Skeletal muscle tissue (tissue), 4 donors: ENCODE measurements around the gene PODNL1. TPM values are rescaled to one million over a fixed set of nuclear protein-coding genes. Genes with fewer than 3 reads are reported as not detected.

ENCODE experiments used
- H3K27ac ChIP-seq: one replicate; pipeline ENCODE4 v1.7.0; 2013; ENCODE audit warnings: mild to moderate bottlenecking, low read depth, low read length, inconsistent platforms
- H3K27me3 ChIP-seq, 3 donors: one replicate each; pipeline ENCODE4 v1.7.0; 2013; ENCODE audit warnings: low read length in 3 of 3; ENCODE audit not compliant: control insufficient read depth in 3 of 3, insufficient read depth in 3 of 3
- H3K36me3 ChIP-seq, 3 donors: one replicate each; pipeline ENCODE4 v1.7.0; 2013; ENCODE audit warnings: low read length in 3 of 3; ENCODE audit not compliant: control insufficient read depth in 3 of 3, insufficient read depth in 3 of 3
- H3K4me1 ChIP-seq, 3 donors: one replicate each; pipeline ENCODE4 v1.7.0; 2013; ENCODE audit warnings: low read length in 3 of 3, mild to moderate bottlenecking in 3 of 3; ENCODE audit not compliant: control insufficient read depth in 3 of 3, insufficient read depth in 3 of 3
- H3K4me3 ChIP-seq, 3 donors: one replicate each; pipeline ENCODE4 v1.7.0; 2013; ENCODE audit warnings: low read length in 3 of 3
- H3K9ac ChIP-seq, 3 donors: one replicate each; pipeline ENCODE4 v1.7.0; 2013; ENCODE audit warnings: low read length in 3 of 3, mild to moderate bottlenecking in 3 of 3, moderate library complexity in 2 of 3, low read depth in 1 of 3
- H3K9me3 ChIP-seq, 3 donors: one replicate each; pipeline ENCODE4 v1.7.0; 2013; ENCODE audit warnings: low read length in 3 of 3; ENCODE audit not compliant: control insufficient read depth in 3 of 3
- total RNA-seq: library from RNA; depleted of rRNA; stranded (reverse); fragments of >200 nt; gene quantifications from one replicate; pipeline ENCODE4 v1.2.3, GENCODE V29; 2014
- donor health status: Osteomylitis.

The PODNL1 gene
- total RNA-seq, 1 donor from 2014 or later: not detected

GRCh38 chr19:13965926-13966683, 27.9 kb upstream of the PODNL1 start:
- no peak overlapping the region for H3K27ac ChIP-seq
- no peaks in the 10 kb centered on the region for H3K27me3 ChIP-seq
- no peak overlapping the region for H3K9ac ChIP-seq
- no peaks in the 10 kb centered on the region for H3K4me1 ChIP-seq
- no peak overlapping the region for H3K4me3 ChIP-seq
- H3K36me3 ChIP-seq: peaks cover 31 to 45% (median 41%) of the 10 kb centered on the region in 3 donors
- no peaks in the 10 kb centered on the region for H3K9me3 ChIP-seq

DNA sequence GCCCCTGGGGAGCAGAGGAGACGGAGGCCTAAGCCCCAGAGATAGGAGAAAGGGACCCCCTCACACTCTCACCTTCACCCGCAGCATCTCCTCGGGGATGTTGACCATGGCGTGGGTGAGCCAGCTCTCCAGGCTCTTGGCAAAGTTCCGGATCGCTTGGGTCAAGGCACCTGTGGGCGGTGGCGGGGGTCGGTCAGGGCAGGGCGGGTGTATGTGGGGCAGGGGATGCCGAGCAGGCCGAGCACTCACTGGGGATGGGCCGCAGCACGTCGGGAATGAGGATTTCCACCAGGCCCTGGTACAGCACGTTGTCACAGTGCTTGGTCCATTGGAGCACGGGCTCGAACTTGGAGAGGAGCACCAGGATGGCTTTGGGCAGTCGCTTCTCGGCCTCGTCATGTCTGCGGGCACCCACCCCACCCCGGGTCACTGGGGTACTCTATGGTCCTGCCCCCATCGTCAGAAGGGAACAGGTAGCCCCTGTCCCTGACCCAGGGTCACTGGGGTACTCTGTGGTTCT, 27.2 kb upstream of the PODNL1 start:
- Histone ChIP-seq H3K36me3 (peaks cover 35 to 50% (median 46%) of the 10 kb centered on the region in 3 donors), H3K4me1 (no peaks in the 10 kb centered on the region), H3K27me3 (no peaks in the 10 kb centered on the region), H3K27ac (no peak overlapping the region), H3K9ac (no peak overlapping the region), H3K9me3 (no peaks in the 10 kb centered on the region), H3K4me3 (no peak overlapping the region)

- Histone ChIP-seq H3K9ac (no peak overlapping the region), H3K9me3 (no peaks in the 10 kb centered on the region), H3K4me1 (no peaks in the 10 kb centered on the region), H3K4me3 (no peak overlapping the region), H3K27ac (no peak overlapping the region), H3K36me3 (peaks cover 37 to 53% (median 48%) of the 10 kb centered on the region in 3 donors), H3K27me3 (no peaks in the 10 kb centered on the region)
These were observed 26.6 kb upstream of the PODNL1 start for GRCh38 chr19:13964776-13965175.

DNA sequence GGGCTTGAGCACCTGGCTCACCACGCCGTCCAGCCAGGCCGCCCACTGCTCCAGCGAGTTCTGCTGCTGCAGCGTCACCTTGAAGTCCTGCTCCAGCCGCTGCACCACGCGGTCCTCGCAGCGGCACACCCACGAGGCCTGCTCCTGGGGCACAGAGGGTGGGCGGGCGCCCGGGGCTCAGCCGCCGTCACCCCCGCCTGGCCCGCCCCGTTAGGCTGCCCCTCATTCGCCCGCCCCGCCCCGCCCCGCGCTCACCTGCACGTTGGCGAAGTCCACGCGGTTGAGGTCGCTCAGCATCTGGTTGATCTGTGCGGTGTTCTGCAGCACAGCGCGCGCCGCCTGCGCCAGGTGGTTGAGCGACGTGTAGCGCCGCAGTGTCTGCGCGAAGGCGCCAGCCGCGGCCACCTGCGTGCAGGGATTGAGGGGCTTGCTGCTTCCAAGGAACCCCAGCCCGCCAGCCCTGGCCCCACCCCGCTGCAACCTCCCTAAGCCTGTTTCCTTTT, 25.4 kb upstream of the PODNL1 start:
- H3K4me1 ChIP-seq: peaks cover 0 to 1% (median 0%) of the 10 kb centered on the region in 3 donors
- H3K9ac ChIP-seq: no peak overlapping the region
- H3K27me3 ChIP-seq: no peaks in the 10 kb centered on the region
- no peak overlapping the region for H3K4me3 ChIP-seq
- no peaks in the 10 kb centered on the region for H3K9me3 ChIP-seq
- peaks cover 34 to 51% (median 46%) of the 10 kb centered on the region in 3 donors for H3K36me3 ChIP-seq
- no peak overlapping the region for H3K27ac ChIP-seq

- Histone ChIP-seq H3K27ac (no peak overlapping the region), H3K36me3 (peaks cover 33 to 53% (median 44%) of the 10 kb centered on the region in 3 donors), H3K27me3 (no peaks in the 10 kb centered on the region), H3K4me1 (peaks cover 0 to 7% (median 0%) of the 10 kb centered on the region in 3 donors), H3K9me3 (no peaks in the 10 kb centered on the region), H3K4me3 (no peak overlapping the region), H3K9ac (no peak overlapping the region)
These were observed 24.7 kb upstream of the PODNL1 start for GRCh38 chr19:13962699-13963602.

DNA sequence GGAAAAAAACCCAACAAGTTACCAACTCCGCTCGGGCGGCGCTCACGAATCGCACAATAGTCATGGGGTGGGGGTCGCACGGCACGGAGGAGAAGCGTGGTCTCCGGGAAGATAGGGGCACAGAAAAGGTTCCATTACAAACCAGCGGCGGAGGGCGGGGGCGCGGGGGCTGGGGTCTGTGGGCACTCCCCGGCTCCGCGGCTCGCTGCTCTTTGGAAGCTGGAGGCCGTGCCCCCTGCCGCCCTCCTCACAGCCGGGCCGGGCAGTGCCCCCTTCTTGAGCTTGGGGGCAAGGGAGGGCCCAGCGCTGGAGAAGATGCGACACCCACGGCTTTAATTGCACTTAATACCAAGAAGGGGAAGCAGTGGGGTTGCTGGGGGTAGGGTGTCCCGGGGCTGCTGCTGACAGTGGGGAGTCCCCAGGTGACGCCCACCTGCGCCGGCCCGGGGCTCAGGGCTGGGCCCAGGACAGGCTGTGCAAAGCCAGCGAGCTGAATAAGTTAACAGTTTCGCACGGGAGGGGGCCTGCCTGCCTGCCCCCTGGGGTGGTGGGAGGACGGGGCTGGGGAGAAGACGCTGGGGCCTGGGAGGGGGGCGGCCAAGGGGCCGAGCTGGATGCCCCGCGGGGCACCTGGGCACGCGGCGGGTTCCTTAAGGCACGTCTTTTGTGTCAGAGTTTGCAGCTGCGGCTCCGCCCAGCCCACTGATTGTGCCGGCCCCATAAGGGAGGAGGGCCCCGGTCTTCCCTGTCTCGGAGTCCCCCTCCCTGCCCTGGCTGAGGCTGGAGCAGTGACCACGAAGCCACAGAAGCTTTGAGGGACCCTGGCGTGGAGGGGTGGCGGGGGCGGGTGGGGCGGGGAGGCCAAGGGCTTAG, 23.8 kb upstream of the PODNL1 start:
- peaks cover 3 to 15% (median 6%) of the 10 kb centered on the region in 3 donors for H3K4me1 ChIP-seq
- H3K9ac ChIP-seq: no peak overlapping the region
- no peak overlapping the region for H3K4me3 ChIP-seq
- no peaks in the 10 kb centered on the region for H3K9me3 ChIP-seq
- H3K27me3 ChIP-seq: no peaks in the 10 kb centered on the region
- H3K27ac ChIP-seq: no peak overlapping the region
- peaks cover 32 to 52% (median 39%) of the 10 kb centered on the region in 3 donors for H3K36me3 ChIP-seq

DNA sequence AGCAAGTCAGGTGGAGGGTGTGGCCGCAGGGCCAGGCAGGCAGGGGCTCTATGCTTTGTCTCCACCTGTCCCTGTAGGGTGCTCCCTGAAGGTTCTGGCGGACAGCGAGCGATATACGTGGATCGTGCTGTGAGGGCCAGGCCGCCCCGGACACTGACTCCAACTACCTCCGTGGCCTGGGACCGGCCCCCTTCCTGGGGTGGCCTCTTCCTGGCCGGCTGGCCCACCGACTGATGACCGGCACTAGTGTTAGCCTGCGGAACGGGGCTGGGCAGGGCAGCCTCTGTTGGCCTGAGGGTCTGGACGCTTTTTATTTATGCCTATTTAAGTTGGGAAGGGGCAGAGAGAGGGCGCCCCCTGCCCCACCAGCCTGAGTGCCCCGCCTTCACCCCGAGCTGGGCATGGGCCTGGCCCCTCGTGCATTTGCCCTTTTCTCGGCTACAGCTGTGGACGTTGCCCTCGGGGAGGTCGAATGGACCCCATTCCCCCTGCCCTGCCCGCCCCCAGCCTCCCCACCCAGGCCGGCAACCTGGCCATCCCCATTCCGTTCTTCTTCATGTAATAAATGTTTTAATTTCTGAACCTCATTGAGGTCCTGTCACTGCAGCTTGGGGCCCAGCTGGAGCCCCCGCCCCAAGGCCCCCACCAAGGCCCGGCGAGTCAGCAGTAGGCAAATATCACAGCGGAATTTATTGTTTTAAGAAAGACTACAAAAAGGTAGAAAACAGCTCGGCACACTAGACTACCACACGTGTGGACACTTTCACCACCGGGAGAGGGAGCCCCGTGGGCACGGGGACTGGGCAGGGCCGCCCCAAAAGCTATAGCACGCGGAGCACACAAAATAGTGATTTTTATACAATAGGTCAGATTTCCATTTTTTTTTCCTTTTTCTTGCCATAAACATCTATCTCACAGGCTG, 22.9 kb upstream of the PODNL1 start:
- Histone ChIP-seq H3K27ac (no peak overlapping the region), H3K9me3 (no peaks in the 10 kb centered on the region), H3K27me3 (no peaks in the 10 kb centered on the region), H3K36me3 (peaks cover 32 to 52% (median 41%) of the 10 kb centered on the region in 3 donors), H3K4me1 (peaks cover 8 to 23% (median 15%) of the 10 kb centered on the region in 3 donors), H3K9ac (no peak overlapping the region), H3K4me3 (no peak overlapping the region)

GRCh38 chr19:13959962-13960862, 22.0 kb upstream of the PODNL1 start:
- H3K4me1 ChIP-seq: peaks cover 8 to 27% (median 16%) of the 10 kb centered on the region in 3 donors
- H3K4me3 ChIP-seq: no peak overlapping the region
- H3K9ac ChIP-seq: no peak overlapping the region
- H3K27me3 ChIP-seq: no peaks in the 10 kb centered on the region
- no peaks in the 10 kb centered on the region for H3K9me3 ChIP-seq
- no peak overlapping the region for H3K27ac ChIP-seq
- peaks cover 36 to 53% (median 43%) of the 10 kb centered on the region in 3 donors for H3K36me3 ChIP-seq
